Activated CD4-positive, alpha-beta T cell treated with anti-CD3 and anti-CD28 coated beads, Interleukin-2, amount 50 U/mL, for 16 hours (primary cell): ENCODE results near the gene DGKI.
A peak's percentile ranks its signal among the peaks of the same experiment; 100 is the strongest.

Experiments used
- DNase-seq: peaks from one replicate; pipeline ENCODE4 v3.0.0-alpha.2; 2020

Gene DGKI

GRCh38 chr7:137585591-137585990, 261.2 kb downstream of the DGKI start:
- DNase-seq = no peak

DNA sequence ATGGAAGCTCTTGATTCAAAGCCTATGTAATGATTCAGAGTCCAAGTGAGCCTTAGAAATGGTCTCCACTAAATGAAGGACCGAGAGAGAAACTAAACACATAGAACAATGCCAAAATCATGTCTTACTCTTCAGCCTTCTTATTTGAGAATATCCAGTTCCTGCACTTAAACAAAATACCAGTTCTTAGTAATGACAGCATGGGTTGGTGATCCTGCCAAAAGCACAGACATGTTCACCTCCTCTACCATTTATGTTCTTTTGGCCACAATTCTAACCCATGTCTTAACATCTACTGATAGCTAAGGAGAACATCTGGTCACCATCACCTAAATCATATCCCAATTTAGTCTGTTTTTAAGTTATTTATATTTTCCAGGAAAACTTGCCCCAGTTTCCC, 263.6 kb downstream of the DGKI start:
- no peak for DNase-seq

- DNase-seq = no peak
These were observed 266.7 kb downstream of the DGKI start for GRCh38 chr7:137579913-137580640.

GRCh38 chr7:137578541-137578940, 268.2 kb downstream of the DGKI start:
- DNase-seq = no peak

DNA sequence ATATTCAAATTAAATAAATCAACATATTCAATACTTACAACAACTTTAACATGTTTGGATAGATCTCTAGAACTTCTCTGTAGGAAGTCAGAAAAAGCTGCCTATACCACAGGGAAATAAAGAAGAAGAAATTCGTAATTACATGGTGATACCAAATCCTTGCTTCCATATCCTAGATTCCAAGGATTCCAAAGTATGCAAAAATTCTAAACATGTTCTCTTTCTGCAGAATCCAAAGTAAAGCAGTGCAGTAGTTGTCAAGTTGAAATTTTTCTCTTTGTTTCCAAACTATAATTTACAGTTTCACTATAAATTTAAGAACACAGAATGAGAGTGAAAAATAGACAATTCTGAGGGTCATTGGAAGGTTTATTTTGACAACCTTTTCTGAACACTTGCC, 269.6 kb downstream of the DGKI start:
- no peak for DNase-seq

DNA sequence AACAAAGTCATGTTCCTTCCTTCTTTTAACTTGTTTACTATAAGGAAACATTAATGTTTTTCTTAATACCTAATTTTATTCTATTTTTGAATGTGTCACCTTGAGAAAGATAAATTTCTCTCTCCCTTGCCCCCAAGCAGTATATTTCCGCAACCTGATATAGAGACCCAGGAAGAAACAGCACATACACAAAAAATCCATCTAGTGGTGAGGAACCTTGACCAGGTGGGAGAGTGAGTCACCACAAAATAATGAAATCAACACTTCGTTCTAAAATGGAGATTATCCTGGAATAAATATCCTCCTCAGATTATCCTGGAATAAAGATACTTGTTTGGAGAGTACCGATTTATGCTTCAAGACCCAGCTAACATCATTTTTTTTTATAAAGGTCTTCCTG, 270.3 kb downstream of the DGKI start:
- DNase-seq = no peak

DNA sequence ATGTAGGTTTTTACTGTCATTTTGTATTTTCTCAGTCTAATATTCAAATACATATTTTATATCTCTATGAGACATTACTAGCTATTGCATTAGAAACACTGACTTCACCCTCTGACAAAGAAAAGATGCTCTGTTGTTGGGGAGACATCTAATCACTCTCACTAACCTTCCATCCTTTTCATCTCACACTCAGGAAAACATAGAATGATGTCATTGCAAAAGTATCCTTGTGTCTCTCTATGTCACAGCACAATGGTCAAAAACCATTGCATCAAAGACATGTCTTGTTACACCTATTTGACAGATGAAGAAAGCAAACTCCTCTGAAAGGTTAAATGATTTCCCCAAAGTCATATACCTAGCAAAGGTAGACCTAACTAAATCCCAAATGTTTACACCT, 272.0 kb downstream of the DGKI start:
- DNase-seq = no peak

DNA sequence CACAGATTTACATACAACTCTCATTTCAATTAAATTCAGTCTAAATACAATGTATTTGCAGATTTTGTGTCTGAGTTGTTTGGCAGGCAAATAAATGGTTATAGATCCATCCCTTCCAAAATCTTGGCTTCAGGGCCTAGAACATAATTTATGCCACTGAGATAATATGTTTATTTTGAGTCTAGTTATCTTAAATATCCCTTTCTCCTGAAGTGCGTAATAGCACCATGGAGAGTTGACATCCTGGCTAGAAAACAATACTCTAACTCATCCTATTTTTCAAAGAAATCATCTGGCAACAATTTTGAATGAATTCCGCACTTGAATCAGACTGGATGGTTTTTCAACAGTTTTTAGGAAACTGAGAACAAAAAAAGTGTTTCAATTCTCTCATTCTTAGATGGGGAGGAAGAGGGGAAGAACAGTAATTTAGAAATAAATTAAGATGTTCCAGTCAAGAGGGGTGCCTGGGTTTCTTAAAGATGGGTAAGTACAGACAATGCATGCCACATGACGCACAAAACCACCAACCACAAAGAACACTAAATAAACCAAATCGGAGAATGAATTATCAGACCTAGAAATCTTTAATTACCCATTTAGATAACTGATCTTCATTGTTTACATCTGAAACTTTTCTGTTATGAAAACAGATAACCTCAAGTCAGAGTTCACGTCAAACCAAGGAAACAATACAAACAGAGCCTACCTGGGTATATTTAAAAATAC, 274.6 kb downstream of the DGKI start:
- peak; percentile 13 for DNase-seq

DNA sequence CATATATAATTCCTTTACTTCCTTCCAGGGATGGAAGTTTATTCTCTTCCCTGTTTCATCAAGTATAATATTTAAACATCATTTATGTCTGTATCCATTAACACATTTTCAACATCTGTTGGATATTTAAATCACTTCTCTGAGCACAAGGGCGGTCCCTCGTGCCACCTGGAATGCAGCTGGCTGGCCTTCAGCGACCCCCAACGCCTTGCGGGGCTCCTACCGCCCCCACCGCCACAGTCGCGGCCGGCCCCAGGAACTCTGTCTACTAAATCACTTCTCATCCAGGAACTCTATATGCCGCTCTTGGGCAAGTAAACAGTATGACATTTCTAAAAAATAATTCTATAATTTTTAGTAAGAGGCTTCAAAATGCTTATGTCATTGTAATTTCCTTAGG, 282.1 kb downstream of the DGKI start:
- no peak for DNase-seq

DNA sequence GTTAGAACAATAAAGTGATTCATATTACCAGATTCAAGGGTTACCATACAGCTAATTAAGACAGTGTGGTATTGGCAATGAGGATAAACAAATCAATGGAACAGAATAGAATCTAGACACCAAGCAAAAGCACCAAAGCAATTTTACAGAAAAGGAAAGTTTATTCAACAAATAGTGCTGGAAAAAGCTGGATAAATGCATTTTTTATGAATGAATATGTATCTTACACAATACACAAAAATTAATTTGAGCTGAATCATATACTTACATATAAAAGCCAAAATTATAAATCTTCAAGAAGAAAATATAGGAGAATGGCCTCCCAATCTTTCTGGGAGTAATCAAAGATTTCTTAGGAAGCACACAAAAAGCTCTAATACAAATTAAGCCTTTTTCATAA, 282.8 kb downstream of the DGKI start:
- DNase-seq = no peak

DNA sequence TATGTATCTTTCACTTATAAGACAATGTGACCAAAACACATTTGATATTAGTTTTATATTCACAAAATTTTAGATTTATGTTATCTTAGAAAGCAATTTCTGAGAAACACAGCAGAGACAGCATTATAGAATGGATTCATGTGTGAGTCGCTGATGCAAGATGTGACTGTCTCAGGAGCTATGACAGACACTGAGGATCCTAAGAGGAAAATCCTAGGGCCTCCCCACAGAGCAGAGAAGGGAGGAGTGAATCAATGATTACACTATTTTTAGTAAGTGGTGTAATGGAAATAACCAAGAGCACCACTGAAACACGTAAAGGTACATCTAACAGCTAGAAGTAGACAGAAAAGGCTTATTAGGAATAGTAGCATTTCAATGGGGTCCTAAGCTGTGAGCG, 299.3 kb downstream of the DGKI start:
- no peak for DNase-seq

- DNase-seq = no peak
These were observed 300.1 kb downstream of the DGKI start for GRCh38 chr7:137546671-137547070.

- no peak for DNase-seq
These were observed 300.8 kb downstream of the DGKI start for GRCh38 chr7:137546009-137546408.

DNA sequence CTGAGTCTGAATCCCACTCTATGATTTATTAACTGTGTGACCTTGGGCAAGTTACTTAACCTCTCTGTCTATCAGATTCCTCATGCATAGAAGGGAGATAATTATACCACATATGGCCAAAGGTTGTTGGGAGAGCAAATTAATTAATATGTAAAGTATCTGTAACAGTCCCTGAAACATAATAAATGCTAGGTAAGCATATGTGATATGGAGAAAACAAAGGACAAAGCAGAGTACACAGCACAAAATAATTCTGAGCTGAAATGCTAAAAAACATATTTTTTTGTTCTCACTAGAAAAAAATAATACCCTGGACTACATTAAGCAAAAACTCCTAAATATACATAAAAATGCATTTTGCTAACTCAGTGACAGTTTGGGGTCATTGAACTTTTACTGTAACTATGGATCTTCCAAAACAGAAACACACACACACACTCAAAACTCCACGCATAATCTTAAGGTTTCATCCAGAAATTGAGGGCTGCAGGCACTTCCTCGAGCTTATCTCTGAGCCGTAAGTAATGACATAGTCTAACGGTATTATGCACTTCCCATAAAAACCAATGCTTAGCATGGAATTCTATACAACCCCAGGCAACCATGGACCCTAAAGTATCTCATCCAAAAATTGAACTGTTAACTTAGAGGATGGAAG, 301.6 kb downstream of the DGKI start:
- DNase-seq = no peak

- no peak for DNase-seq
These were observed 302.2 kb downstream of the DGKI start for GRCh38 chr7:137544453-137545058.

- peak; percentile 0 for DNase-seq
These were observed 307.6 kb downstream of the DGKI start for GRCh38 chr7:137539111-137539715.

DNA sequence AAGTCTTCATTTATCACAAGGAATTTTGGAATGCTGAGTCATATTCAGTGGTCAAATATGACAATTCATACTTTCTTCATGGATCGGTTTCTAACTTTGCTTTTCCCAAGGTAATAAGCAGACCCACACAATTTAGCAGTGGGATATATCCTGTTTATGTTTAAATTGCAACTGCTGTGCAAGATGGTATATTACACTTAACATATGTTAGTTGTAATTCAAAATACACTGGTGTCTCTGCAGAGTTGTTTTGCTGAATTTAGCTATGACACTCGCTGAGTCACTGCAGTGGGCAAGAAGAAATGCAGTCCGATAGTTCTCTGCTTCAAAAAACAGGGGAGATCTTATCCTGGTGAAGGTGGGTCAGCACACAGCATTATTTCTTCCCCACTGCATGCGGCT, 308.4 kb downstream of the DGKI start:
- no peak for DNase-seq

DNA sequence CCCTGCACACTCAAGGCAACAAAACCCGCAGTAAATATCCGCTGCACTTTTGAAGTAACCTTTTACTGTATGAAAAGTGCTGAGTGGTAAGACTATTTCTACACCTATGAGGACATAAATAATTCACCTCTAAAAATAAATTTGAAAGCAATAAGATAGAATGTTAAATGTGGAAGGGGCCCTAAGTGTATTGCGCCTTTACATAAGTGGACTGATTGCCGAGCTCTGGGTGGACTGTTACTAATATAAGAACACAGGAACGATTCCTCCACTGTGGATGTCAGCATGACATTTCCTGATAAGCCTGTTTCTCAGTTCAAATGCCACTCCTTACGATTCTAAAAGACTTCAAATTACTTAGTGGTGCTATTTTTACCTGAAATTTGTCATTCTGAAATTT, 311.2 kb downstream of the DGKI start:
- no peak for DNase-seq

DNA sequence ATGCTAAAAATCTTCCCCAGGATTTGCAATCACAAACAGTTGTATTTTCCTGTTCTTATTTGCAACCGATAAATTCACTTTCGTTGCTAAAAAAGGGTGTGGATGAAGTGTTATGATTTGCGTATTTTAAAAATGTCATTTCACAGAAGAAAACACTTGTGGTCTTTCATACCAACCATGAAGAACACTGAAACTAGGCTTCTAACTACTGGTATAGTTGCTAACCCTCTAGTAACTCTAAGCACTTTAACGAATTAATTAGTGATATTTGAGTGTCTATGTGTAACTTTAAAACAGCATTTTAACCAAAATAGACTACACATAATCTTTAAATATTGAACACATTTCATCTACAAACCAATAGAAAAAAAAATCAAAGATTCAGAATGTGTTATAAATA, 315.1 kb downstream of the DGKI start:
- no peak for DNase-seq

DNA sequence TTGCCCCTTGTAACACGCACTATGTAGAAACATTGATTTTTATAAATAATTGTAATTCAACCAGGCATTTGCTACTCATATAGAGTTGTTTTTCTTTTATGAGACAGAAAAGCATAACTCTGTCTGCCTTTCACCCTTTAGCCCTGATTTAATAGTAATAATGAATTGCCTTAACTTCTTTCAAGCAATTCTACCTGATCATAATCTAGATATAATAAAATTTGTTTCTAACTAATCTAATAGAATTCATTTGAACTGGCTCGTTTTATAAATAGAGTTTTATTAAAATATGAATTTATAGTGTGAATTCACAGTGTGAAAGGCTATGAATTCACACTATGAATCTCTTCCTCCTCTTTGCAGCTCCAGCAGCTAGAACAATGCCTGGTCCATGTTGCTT, 319.1 kb downstream of the DGKI start:
- no peak for DNase-seq

DNA sequence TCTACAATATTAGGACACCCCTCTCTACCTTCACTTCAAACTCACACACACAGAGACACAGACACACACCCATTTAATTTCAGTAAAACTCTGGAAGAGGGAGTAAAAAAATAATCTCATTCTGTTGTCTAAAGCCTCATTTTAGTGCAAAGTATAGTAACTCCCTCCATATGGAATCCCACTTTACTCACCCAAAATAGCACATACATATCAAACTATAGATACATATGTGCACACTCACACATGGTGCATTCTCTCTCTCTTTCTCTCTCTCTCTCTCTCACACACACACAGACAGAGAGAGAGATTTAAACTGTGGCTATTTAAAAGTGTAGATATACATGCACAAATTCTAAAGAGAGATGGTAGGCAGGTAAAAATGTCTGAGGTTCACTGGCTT, 323.6 kb downstream of the DGKI start:
- DNase-seq = no peak

DNA sequence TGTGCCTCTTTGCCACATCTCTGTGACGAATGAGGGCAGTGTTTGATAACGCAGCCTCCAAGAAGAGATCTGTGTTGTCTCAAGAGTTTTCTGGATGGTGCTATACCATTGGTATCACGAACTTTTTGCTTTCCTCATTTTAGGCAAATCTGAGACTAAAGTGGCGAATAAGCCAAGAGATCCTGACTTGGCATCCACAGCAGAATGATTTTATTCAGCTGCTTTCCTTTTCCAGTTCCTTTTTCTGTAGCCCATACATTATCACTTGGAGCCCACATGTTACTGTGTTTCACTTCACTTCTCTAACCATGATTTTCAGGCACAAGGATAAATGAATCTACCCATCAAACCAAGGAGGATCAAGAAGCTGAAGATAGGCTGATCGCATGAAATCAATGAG, 325.3 kb downstream of the DGKI start:
- no peak for DNase-seq

GRCh38 chr7:137519947-137520346, 326.8 kb downstream of the DGKI start:
- DNase-seq = no peak
